Ascending aorta (tissue), 2 donors: ENCODE data around the gene SLC12A4. TPM values are rescaled to one million over a fixed set of nuclear protein-coding genes. Genes with fewer than 3 reads are reported as not detected.
"Not testable (repeated sequence)": the region's sequence is repeated elsewhere in the genome, so short reads cannot be mapped to it uniquely, and the experiment has no call there.

Experiments used
- DNase-seq, 2 donors: peaks; one replicate each; pipeline ENCODE4 v3.0.0-alpha.2; 2019; ENCODE audit warnings: low spot score in 2 of 2
- H3K27ac ChIP-seq, 2 donors: fragments of 200-600 bp; sonication (generic); one replicate each; pipeline ENCODE4 v1.5.1; 2016 to 2017; ENCODE audit warnings: mild to moderate bottlenecking in 1 of 2
- H3K27me3 ChIP-seq: fragments of 200-600 bp; sonication (generic); one replicate; pipeline ENCODE4 v1.5.1; 2017
- H3K36me3 ChIP-seq, 2 donors: fragments of 200-600 bp; sonication (generic); one replicate each; pipeline ENCODE4 v1.5.1; 2016
- H3K4me1 ChIP-seq, 2 donors: fragments of 200-600 bp; sonication (generic); one replicate each; pipeline ENCODE4 v1.5.1; 2016 to 2017; ENCODE audit warnings: mild to moderate bottlenecking in 1 of 2
- H3K4me3 ChIP-seq, 2 donors: fragments of 200-600 bp; sonication (generic); one replicate each; pipeline ENCODE4 v1.5.1; 2016 to 2017; ENCODE audit warnings: mild to moderate bottlenecking in 1 of 2
- H3K9me3 ChIP-seq, 2 donors: fragments of 200-600 bp; sonication (generic); one replicate each; pipeline ENCODE4 v1.5.1; 2016
- CTCF ChIP-seq, 3 experiments: fragments of 200-600 bp in 2 of 3; fragments of 450-650 bp in 1 of 3; sonication (generic) in 2 of 3; IDR thresholded peaks; one replicate each; pipeline ENCODE4 v1.5.1; 2016 to 2019; ENCODE audit warnings: antibody characterized with exemption in 3 of 3, mild to moderate bottlenecking in 1 of 3, moderate library complexity in 1 of 3
- intact Hi-C: fragments of 100-400 bp; cut with DNase I; formaldehyde crosslinking; loops from one replicate; pipeline ENCODE4 v1.15.1; 2023
- total RNA-seq: library from RNA; depleted of rRNA; stranded (reverse); fragments of >200 nt; gene quantifications from one replicate; pipeline ENCODE4 v1.1.0, GENCODE V29; 2016

Gene SLC12A4
- total RNA-seq, 1 donor from 2014 or later: 83.2 TPM

- TF ChIP-seq CTCF (IDR thresholded peaks at IDR 0.05): no peak
- intact Hi-C loops: no loop called here
- H3K36me3 ChIP-seq: no peaks in the 10 kb centered on the region
- H3K27ac ChIP-seq: no peak within 1 kb of the TSS
- DNase-seq: no peak
- no peaks in the 10 kb centered on the region for H3K27me3 ChIP-seq
- no peaks in the 10 kb centered on the region for H3K4me1 ChIP-seq
- H3K9me3 ChIP-seq: no peaks in the 10 kb centered on the region
- no peak within 1 kb of the TSS for H3K4me3 ChIP-seq
Observed at GRCh38 chr16:67979955-67980678, 11.7 kb upstream of the SLC12A4 start, which contains the start of gene DPEP3. DPEP3 (minus strand) TSS chr16:67980499; CDS start chr16:67980380, 119 bp downstream.

GRCh38 chr16:67977469-67978227 lies 9.2 kb upstream of the SLC12A4 start:
- intact Hi-C loops: no loop called here
- no peak for DNase-seq
- no peak for TF ChIP-seq CTCF (IDR thresholded peaks at IDR 0.05)
- H3K4me3 ChIP-seq: no peak overlapping the region
- H3K4me1 ChIP-seq: no peaks in the 10 kb centered on the region
- no peak overlapping the region for H3K27ac ChIP-seq
- no peaks in the 10 kb centered on the region for H3K27me3 ChIP-seq
- no peaks in the 10 kb centered on the region for H3K9me3 ChIP-seq
- H3K36me3 ChIP-seq: no peaks in the 10 kb centered on the region

GRCh38 chr16:67977005-67977404 lies 8.6 kb upstream of the SLC12A4 start:
- H3K4me1 ChIP-seq: no peaks in the 10 kb centered on the region
- no peak overlapping the region for H3K4me3 ChIP-seq
- no peak overlapping the region for H3K27ac ChIP-seq
- no peak for TF ChIP-seq CTCF (IDR thresholded peaks at IDR 0.05)
- intact Hi-C loops: no loop called here
- H3K9me3 ChIP-seq: no peaks in the 10 kb centered on the region
- H3K36me3 ChIP-seq: no peaks in the 10 kb centered on the region
- no peaks in the 10 kb centered on the region for H3K27me3 ChIP-seq
- DNase-seq: no peak

- Histone ChIP-seq H3K27ac (no peak overlapping the region), H3K9me3 (no peaks in the 10 kb centered on the region), H3K4me3 (no peak overlapping the region), H3K36me3 (no peaks in the 10 kb centered on the region), H3K4me1 (no peaks in the 10 kb centered on the region), H3K27me3 (no peaks in the 10 kb centered on the region)
- intact Hi-C loops: no loop called here
- TF ChIP-seq CTCF (IDR thresholded peaks at IDR 0.05): no peak
- DNase-seq: no peak
Observed at GRCh38 chr16:67976205-67976604, 7.8 kb upstream of the SLC12A4 start.

- intact Hi-C loops: no loop called here
- Histone ChIP-seq H3K36me3 (no peaks in the 10 kb centered on the region), H3K27me3 (no peaks in the 10 kb centered on the region), H3K4me3 (no peak overlapping the region), H3K27ac (no peak overlapping the region), H3K4me1 (no peaks in the 10 kb centered on the region), H3K9me3 (no peaks in the 10 kb centered on the region)
- TF ChIP-seq CTCF (IDR thresholded peaks at IDR 0.05): no peak
- no peak for DNase-seq
Observed at GRCh38 chr16:67975321-67976105, 7.1 kb upstream of the SLC12A4 start.

- H3K27ac ChIP-seq, DNase-seq, intact Hi-C loops, H3K4me3 ChIP-seq, H3K9me3 ChIP-seq, H3K4me1 ChIP-seq, H3K36me3 ChIP-seq, H3K27me3 ChIP-seq: not testable (repeated sequence)
Observed at GRCh38 chr16:67972285-67972684, 3.8 kb upstream of the SLC12A4 start.
